ENCODE data around the gene BHMT2.

GRCh38 chr5:79108792-79109191, 39.2 kb downstream of the BHMT2 start:
- TF ChIP-seq POLR2AphosphoS5 (IDR thresholded peaks at IDR 0.05; ENCODE audit: insufficient read depth in 1 of 2, low read depth in 1 of 2): no peak
- no peak for TF ChIP-seq CTCF (IDR thresholded peaks at IDR 0.05)
- no peak for TF ChIP-seq POLR2A (IDR thresholded peaks at IDR 0.05)

Measured in vagina (tissue), 2 donors.